NCI-H1694 (cell line): ENCODE data around the gene TMEM184A.
"Not testable (repeated sequence)": the region's sequence is repeated elsewhere in the genome, so short reads cannot be mapped to it uniquely, and the experiment has no call there.

Source experiments
- DNase-seq: peaks from one replicate; lab custom pipeline; 2025; lab: John Stamatoyannopoulos, UW

The TMEM184A gene

GRCh38 chr7:1590476-1590875, 34.5 kb upstream of the TMEM184A start:
- DNase-seq: no peak

- DNase-seq: no peak
Observed at GRCh38 chr7:1588978-1589377, 33.0 kb upstream of the TMEM184A start.

DNA sequence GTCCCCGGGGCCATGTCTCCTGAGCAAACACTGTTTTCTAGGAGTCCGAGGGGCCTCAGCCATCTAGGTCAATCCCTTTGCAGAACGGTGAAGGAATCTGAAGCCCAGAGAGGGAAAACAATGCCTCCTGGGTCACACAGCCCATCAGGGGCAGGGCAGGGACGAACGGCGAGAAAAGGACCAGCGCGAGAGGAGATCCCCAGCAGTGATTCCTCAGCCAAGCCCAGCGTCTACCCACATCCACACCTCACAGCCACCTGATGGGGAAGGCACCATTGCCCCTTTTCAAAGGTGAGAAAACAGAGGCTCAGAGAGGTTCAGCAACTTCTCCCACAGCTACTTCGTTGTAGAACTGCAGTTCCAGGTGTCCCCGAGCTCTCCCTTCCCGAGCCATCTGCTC, 31.7 kb upstream of the TMEM184A start:
- no peak for DNase-seq

- no peak for DNase-seq
Observed at GRCh38 chr7:1586827-1587705, 31.1 kb upstream of the TMEM184A start.

DNA sequence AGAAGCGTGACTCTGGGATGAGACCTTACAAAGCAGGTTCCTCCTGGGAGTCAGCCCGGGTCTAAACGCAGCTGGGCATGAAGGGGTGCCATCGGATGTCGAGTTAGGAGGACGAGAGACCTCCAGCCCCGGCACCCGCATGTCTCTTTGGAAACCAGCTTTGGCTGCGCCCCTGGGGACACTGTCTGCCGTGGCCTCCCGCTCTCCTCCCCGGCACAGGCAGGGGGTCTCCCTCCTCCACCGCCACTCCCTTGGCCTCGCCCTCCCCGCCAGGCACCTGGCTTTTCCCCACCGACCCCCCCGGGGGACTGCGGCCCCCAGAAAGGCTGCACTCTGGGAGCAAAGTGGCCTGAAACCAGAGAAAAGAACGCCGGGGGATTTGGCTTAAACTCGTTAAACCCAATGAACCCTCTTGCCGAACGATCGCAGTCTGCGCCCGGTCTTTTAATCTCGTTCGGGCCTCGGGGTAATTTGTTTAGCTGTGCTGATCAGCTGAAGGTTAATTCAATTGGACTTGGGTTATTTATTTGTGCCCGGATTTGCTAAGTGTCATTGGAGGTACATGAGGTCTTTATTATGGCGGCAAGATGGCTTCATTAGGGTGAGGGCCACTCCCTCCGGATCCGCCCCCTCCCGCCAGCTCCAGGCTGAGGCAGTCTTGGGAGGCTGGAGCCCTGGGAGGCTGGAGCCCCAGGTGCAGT, 30.3 kb upstream of the TMEM184A start:
- no peak for DNase-seq

GRCh38 chr7:1585142-1585981, 29.4 kb upstream of the TMEM184A start:
- no peak for DNase-seq

DNA sequence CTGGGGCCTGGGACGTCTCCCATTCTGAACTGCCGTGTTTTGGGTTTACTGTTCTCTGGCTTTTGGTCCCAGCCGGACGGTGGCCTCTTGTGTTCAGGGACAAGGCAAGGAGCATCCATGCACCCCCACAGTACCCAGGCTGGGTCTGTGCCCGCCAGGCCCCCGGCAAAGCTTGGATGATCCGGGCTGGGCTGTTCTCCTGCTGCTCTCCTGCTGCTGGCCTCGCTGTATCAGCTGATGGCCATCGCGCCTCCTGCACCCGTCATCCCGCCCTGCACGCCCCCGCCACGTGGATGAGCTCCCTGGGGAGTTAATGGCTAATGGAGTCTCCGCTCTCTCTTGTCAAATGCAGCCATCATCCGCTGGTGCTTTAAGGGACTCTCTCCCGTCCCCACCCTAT, 28.7 kb upstream of the TMEM184A start:
- DNase-seq: no peak

DNA sequence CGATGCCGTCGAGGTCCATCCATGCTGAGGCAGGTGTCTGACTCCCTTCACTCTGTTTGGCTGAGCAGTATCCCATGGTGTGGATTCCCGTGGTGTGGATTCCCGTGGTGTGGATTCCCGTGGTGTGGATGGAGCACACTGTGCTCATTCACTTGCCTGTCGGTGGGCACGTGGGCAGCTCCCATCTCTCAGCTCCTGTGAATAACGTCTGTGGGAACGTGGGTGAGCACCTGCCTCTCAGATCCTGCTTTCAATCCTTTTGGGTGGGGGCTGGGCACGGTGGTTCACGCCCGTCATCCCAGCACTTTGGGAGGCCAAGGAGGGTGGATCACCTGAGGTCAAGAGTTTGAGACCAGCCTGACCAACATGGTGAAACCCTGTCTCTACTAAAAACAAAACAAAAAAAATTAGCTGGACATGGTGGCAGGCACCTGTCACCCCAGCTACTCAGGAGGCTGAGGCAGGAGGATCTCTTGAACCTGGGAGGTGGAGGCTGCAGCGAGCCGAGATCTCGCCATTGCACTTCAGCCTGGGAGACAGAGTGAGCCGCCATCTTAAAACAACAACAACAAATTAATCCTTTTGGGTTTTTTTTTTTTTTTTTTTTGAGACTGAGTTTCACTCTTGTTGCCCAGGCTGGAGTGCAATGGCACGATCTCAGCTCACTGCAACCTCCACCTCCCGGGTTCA, 27.4 kb upstream of the TMEM184A start:
- DNase-seq: not testable (repeated sequence)

GRCh38 chr7:1580422-1581030, 24.5 kb upstream of the TMEM184A start:
- no peak for DNase-seq

DNA sequence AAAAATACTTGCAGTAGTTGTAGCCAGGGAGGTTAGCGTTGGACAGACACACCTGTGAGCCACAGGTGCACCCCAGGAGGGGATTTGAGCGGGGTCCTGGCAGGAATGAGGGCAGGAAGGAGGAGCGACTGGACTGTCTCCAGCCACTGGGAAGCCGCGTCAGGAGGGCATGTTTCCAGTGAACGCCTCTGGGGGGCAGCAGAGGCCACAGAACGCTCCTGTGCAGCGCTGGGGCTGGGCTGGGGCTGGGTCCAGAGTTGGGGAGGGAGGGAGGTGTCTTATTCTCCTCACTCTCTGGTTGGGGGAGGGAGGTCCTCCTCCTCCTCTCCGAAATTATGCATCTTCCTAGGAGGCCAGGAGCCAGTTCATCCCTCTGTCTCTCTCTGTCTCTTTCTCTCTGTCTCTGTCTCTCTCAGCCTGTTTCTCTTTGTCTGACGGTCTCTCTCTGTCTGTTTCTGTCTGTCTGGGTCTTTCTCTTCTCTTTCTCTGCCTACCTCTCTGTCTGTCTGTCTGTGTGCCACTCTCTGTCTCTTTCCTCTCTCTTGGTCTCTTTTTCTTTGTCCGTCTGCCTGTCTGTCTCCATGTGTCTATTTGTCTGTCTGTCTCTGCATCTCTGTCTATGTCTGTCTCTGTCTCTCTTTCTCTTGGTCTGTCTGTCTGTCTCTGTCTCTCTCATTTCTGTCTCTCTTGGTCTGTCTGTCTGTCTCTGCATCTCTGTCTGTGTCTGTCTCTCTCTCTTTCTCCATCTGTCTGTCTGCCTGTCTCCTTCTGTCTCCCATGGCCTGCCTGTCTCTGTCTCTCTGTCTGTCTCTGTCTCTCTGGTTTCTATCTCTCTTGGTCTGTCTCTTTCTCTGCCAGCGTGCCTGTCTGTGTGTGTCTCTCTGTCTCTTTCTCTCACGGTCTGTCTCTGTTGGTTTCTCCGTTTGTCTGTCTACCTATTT, 23.7 kb upstream of the TMEM184A start:
- DNase-seq: peak; percentile 67

DNA sequence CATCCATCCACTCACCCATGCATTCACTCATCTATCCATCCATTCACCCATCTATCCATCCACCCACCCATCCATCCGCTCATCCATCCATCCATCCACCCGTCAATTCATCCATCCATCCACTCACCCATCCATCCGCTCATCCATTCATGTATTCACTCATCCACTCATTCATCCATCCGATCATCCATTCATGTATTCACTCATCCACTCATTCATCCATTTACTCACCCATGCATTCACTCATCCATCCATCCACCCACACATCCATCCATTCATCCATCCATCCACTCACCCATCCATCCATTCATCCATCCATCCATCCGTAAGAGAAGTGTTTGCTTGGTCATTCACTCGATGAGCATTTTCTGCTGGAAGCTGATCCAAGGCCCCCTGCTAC, 22.5 kb upstream of the TMEM184A start:
- DNase-seq: no peak

GRCh38 chr7:1576521-1577253, 20.7 kb upstream of the TMEM184A start:
- DNase-seq: no peak

DNA sequence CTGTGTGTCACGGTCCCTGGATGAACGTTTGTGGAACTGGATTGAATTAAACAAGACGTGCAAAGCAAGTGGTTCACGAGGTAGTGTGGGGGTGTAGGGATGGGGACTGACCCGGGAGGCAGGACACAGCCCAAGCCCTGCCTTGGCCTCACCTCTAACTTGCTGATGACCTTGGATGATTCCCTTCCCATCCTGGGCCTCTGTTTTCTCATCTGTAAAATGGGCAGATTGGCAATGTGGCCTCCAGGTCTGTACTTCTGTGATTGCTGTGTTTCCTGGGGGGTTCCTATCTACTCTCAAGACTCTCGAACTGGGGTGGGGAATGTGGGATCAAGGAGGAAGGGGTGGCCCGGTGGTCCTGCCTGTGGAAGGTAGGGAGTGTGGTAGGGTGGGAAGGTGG, 19.8 kb upstream of the TMEM184A start:
- no peak for DNase-seq

- no peak for DNase-seq
Observed at GRCh38 chr7:1572111-1572822, 16.3 kb upstream of the TMEM184A start.

DNA sequence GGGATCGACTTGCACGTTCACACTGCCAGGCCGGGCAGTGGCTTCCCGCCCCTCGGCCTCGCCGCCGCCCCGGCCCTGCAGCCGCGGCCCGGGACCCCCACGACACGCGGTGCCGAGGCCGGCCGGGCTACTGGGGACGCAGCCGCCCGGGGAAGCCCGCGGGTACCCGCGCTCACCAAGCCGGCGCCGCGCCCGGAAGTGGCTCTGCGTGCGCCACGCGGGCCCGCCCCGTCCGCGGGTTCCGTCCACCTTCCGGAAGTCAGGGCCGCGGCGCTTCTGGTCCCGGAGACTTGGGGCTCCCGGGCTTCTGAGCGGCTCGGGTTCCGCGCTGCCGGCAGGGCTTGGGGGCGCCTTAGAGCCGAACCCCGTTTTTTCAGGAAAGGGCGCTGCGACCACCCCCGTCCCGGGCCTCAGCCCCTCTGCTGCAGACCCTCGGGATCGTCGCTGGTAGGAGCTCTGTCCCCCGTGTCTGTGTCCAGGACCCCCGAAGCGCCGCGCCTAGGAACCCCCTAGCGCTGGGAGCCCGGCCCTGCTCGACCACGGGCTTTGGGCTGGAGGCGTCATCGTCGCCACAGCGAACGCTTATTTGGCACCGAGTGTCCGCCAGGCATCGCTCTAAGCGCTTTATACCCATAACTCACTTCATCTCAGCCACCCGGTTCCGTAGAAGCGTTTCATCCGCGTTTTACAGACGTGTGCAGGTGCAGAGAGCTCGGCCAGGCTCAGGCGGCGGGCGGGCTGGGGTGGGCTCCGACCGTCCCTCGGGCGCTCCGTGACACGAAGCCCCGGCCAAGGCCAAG, 14.0 kb upstream of the TMEM184A start, which contains the start of gene PSMG3:
PSMG3 (minus strand) TSS at position 200 of the 800 bp plus-strand sequence. CDS start 693 bp downstream, outside the sequence.
- peak; percentile 70 for DNase-seq

DNA sequence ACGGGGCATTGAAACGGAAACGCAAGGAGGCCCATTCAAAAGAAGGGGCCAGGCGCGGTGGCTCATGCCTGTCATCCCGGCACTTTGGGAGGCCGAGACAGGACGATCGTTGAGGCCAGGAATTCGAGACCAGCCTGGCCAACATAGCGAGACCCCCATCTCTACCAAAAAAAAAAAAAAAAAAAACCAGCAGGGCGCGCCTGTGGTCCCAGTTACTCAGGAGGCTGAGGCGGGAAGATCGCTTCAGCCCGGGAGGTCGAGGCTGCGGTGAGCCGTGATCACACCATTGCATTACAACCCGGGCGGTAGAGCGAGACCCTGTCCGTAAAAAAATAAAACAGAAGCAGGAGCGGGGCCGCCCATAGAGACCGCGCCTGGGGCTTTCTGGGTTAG, 13.4 kb upstream of the TMEM184A start:
- DNase-seq: no peak

- DNase-seq: no peak
Observed at GRCh38 chr7:1569016-1569415, 13.0 kb upstream of the TMEM184A start.
